GM08714 (cell line): ENCODE measurements around the gene PCGF1.
A peak's percentile ranks its signal among the peaks of the same experiment; 100 is the strongest.

Source experiments
- H3K4me3 ChIP-seq: fragments of 200-500 bp; sonication (Bioruptor generic); 2 replicates; pipeline ENCODE4 v1.5.1; 2014; ENCODE audit warnings: mild to moderate bottlenecking, low read length, inconsistent platforms
- ZNF274 ChIP-seq: IDR thresholded peaks from 2 replicates; pipeline ENCODE4 v1.6.1; 2012; ENCODE audit warnings: mild to moderate bottlenecking, low read depth, low read length

Gene PCGF1

GRCh38 chr2:74515271-74515980 is 7.9 kb upstream of the PCGF1 start:
- peak overlapping the region; percentile 1; the same call in 1 of the 2 replicates for H3K4me3 ChIP-seq

DNA sequence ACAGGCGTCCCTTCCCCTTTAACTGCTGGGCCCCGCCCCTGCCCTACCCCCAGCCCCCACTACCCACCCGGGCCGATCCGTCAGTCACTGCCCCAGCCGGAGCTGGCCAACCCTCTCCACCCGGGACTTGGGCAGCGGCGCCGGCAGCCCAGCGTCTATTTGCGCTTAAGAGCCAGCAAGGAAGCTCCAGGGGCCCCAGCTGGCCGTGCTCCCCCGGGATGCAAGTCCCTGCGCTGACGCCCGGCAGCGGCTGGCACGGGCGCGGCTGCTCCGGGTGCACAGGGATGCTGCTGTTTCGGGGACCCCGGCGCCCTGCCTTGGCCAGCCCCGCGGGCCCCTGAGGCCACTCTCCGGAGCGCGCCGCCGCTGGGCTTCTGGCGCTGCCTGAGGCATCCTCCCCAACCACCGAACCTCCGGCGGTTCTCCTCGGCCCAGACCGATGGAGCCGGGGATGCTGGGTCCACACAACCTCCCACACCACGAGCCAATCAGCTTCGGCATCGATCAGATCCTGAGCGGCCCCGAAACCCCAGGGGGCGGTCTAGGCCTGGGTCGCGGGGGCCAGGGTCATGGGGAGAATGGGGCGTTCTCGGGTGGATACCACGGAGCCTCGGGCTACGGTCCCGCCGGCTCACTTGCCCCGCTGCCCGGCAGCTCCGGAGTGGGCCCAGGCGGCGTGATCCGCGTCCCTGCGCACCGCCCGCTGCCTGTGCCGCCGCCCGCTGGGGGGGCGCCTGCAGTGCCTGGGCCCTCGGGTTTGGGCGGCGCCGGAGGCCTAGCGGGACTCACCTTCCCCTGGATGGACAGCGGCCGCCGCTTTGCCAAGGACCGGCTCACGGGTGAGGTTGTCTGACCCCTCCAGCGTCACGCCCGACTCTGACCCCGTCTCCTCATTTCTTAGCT is 7.1 kb upstream of the PCGF1 start, which contains the start of gene TLX2:
TSS of gene TLX2 (plus strand) at position 83 of the 903 bp plus-strand sequence. CDS start at position 440, 357 bp downstream.
- no peak within 1 kb of the TSS; the same call in 1 of the 2 replicates for H3K4me3 ChIP-seq
- TF ChIP-seq ZNF274, result no peak

More at GRCh38 chr2:74515271-74515980, 7.9 kb upstream of the PCGF1 start:
- TF ChIP-seq ZNF274, result no peak

DNA sequence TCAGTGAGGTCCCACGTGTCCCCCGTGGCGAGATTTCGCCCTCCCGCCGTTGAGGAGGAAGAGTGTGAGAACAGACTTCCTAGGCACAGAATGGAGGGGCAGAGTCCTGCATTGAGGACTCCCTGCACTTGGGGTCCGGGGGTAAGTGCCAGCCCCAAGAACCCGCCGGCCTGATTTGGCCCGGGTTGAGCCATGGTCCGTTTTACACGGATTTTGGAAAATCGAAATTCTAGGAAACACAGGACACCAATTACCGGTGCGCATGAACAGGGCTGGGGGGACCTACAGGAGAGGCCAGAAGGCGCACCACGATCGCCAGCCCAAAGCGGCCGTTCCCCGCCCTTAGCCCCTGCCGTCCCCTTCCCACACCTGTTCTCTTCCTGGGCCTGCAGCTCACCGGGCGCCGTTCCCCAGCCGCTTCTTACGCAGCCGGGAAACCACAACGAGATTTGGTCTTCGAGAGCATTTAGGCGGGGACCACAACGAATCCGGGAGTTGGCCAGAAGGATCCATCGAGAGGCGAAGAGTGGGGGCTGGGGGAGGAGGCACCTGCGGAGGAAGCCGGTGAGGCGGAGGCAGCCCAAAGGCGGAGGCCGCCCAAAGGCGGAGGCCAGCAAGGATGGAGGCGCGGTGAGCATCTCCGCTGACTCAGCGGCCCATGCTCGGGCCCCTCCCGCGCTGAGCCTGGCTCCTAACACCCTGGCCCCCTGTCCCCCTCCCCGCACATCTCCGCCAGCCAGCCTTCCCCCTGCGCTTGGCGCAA is 6.3 kb upstream of the PCGF1 start:
- H3K4me3 ChIP-seq, result no peak overlapping the region
- no peak for TF ChIP-seq ZNF274

DNA sequence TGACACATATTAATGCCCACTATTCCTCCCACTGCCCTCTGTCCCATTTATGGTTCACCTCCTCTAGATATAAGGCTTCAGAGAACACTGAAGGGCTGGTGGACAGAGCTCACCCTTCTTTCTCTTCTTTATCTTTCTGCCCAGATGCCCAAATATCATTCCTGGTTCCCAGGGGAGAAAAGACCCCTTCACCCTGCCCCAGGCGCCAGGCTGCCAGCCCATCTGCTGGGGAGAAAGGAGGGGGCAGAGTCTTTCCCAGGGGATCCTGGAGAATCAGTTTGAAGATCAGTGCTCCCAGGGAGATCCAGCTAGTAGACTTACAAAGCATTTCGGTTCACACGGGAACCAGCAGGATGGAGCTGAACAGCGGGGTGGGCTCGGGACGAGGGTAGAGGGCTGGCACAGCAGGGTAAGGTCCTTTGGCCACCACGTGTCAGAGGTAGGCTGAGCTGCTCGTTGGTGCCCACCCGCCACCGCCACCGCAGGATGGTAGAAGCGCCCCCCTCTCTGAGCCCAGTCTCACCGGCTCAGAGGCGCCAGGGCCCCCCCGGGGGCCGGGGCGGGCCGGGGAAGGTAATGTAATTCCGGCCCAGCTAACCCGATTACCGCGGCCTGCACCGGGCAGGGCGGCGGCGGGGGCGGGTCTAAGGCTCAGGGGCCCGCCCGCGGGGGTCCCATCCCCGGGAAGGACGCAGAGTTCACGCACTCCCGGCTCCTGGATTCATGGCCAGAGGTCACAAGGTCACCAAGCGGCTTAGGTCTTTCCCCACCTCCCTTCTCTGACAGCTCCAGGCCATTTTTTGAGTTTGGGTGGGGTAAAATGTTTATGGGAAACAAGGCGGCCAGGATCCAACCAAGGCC is 5.5 kb upstream of the PCGF1 start:
- no peak for TF ChIP-seq ZNF274
- no peak overlapping the region for H3K4me3 ChIP-seq

DNA sequence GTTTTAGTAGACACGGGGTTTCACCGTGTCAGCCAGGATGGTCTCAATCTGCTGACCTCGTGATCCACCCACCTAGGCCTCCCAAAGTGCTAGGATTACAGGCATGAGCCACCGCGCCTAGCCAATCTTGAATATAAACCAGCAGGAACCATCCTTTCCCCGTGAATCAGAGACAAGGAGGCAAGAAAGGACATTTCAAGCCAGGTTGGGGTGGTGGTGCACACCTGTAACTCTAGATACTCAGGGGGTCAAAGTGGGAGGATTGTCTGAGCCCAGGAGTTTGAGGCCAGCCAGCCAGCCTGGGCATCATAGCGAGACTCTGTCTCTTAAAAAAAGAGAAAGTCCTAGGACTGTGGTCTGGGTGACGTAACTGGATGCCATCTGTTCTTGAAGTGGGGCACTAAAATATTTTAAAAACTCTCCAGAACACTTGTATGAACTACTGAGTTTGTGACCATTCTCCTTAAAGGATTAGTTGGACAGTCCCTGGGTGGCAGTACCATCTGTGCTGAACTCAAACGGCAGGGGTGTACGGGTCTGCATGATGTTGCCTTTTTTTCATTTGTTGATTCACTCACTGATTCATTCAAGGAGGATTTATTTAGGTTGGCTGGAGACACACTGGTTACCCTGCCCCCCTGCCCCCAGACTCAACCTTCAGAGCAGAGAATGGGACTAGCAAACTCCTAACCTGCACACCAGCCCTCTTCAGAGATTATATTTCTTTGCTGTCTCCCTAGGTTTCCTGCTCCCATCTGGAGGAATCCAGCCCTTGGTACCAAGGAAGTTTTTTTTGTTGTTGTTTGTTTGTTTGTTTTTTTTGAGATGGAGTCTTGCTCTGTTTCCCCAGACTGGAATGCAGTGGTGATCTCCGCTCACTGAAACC is 3.9 kb upstream of the PCGF1 start:
- TF ChIP-seq ZNF274, result no peak

GRCh38 chr2:74510272-74510671 is 2.8 kb upstream of the PCGF1 start:
- no peak for TF ChIP-seq ZNF274
- no peak overlapping the region for H3K4me3 ChIP-seq

More for the DNA sequence above, 3.9 kb upstream of the PCGF1 start:
- no peak overlapping the region for H3K4me3 ChIP-seq

GRCh38 chr2:74507926-74508520 is 528 bp upstream of the PCGF1 start:
- peak overlapping the region; percentile 65; the same call in 1 of the 2 replicates for H3K4me3 ChIP-seq
- TF ChIP-seq ZNF274, result no peak

DNA sequence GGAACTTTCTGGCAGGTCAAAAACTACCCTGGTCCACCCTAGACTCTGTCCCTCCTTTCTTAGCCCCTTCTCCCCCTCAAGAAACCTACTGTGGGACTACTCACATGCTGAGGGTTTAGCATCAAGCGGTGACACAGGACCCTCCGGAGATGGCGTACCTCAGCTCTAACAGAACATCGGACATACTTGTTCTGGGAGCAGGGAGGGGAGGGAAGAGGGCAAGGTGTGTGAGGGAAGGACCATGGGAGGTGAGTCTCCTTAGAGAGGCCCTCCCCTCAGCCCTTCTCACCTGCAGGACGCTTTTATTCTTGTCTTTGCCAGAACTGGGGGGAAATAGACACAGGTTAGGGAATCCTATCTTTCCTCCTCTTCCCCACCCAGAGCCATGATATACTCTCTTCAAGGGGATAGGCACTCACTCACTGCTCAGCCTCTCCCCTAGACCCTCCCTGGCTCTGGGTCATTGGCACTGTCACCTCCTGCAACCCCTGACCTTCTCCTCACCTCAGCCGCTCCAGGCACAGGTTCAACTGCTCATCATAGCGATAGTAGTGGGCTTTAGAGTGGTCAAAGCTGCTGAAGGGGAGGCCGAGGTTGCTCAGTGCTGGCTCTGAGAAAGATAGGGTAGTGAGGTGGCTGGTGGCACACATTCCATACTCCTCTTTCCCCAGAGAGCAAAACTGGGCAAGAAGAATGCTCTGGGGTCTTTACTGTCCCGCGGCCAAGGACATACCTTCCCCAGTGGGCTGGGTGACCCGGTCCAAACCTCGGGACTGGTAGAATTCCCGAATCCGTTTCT is 1.8 kb downstream of the PCGF1 start:
- TF ChIP-seq ZNF274, result no peak
- H3K4me3 ChIP-seq, result no peak overlapping the region

DNA sequence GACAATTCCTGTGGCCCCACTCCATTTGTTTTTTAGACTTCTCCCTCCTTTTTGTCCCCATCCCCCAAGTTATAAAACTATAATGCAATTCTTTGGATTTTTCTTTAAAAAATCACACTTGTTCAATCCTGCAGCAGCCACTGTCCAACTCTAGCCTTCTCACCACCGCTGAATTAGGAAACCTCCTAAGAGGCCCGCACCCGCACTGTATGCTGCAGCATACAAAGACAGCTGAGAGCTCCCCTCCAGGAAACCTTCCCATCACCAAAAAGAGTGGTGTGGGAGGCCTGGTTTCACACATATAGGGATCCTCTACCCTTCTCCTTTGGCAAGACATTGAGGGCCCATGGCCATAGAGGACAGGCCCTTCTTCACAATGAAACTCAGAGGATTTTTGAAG is 2.9 kb downstream of the PCGF1 start:
- no peak for TF ChIP-seq ZNF274
- no peak overlapping the region for H3K4me3 ChIP-seq

DNA sequence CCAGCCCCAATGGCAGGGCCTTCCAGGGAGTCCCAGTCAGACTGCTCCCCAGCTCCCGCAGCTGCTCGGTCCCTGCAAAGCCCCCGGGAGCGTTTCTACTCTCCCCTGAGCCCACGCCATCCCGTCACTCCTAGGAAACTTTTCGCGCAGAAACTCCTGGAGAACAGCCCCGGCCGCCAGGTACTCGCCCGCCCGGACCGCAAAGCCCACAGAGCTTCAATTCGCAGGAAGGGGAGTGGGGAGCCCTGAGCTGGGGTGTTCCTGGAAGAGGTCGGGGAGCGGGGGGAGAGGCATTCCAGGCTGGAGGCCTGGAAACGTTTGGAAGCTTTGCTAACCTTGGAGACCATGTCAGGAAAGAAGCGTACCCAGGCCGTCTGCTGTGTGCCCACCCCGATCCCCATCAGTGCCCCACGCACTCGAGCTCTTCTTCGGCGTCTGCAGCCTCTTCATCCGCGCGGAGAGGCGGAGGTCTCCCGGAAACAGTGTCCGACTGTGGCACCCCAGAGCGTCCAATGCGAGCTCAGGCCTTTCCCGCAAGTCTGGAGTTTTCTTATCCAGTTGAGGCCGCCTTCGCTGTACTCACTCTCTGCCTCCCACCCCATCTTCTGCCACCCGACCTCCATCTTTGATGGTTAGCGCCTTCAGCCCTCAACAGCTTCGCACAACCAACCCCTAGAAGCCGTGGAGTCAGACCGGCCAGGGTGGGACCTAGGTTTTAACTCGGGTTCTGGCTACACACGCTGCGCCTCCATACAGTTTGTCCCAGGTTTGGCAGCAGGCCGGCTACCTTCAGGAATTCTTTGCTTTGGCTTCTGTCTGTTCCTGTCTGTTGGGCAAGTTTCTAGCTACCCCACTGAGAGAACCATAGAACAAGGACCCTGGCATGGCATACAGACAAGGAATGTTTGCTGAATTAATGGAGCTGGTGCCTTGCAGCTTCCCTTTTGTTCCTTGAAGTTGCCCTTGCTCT is 3.7 kb downstream of the PCGF1 start:
- no peak for TF ChIP-seq ZNF274
- peak overlapping the region; percentile 60; the same call in 1 of the 2 replicates for H3K4me3 ChIP-seq
